Inflammatory macrophage treated with lipopolysaccharide for 1 hour (primary cell): ENCODE data around the gene CGNL1.

Experiments
- DNase-seq, 2 donors: peaks; one replicate each; pipeline ENCODE4 v3.0.0-alpha.2; 2020 to 2022

CGNL1 gene

GRCh38 chr15:57552678-57553334, 176.5 kb downstream of the CGNL1 start:
- no peak for DNase-seq

- DNase-seq, result no peak
These were observed 177.2 kb downstream of the CGNL1 start for GRCh38 chr15:57553526-57553925.

- no peak for DNase-seq
These were observed 177.9 kb downstream of the CGNL1 start for GRCh38 chr15:57554063-57554811.

GRCh38 chr15:57554812-57555179, 178.5 kb downstream of the CGNL1 start:
- DNase-seq, result no peak

GRCh38 chr15:57555270-57555669, 179.0 kb downstream of the CGNL1 start:
- DNase-seq, result no peak

GRCh38 chr15:57556040-57556439, 179.7 kb downstream of the CGNL1 start:
- no peak for DNase-seq

- DNase-seq, result no peak
These were observed 181.0 kb downstream of the CGNL1 start for GRCh38 chr15:57557267-57557666.

GRCh38 chr15:57557810-57558209, 181.5 kb downstream of the CGNL1 start:
- DNase-seq, result no peak

GRCh38 chr15:57559875-57560274, 183.6 kb downstream of the CGNL1 start:
- DNase-seq, result peak; percentile 37 to 92

- peak; percentile 53 to 83 for DNase-seq
These were observed 184.9 kb downstream of the CGNL1 start for GRCh38 chr15:57561041-57561711.

- no peak for DNase-seq
These were observed 186.0 kb downstream of the CGNL1 start for GRCh38 chr15:57562196-57562769.

GRCh38 chr15:57563416-57563815, 187.1 kb downstream of the CGNL1 start:
- no peak for DNase-seq

GRCh38 chr15:57565311-57565710, 189.0 kb downstream of the CGNL1 start:
- peak; percentile 42 to 44 for DNase-seq

- DNase-seq, result no peak
These were observed 190.5 kb downstream of the CGNL1 start for GRCh38 chr15:57566834-57567233.

GRCh38 chr15:57567891-57568290, 191.6 kb downstream of the CGNL1 start:
- DNase-seq, result no peak

- no peak for DNase-seq
These were observed 192.0 kb downstream of the CGNL1 start for GRCh38 chr15:57568299-57568698.

- DNase-seq, result no peak
These were observed 194.0 kb downstream of the CGNL1 start for GRCh38 chr15:57570340-57570739.

- DNase-seq, result no peak
These were observed 194.7 kb downstream of the CGNL1 start for GRCh38 chr15:57570994-57571393.

- DNase-seq, result no peak
These were observed 195.4 kb downstream of the CGNL1 start for GRCh38 chr15:57571725-57572124.

GRCh38 chr15:57572468-57572867, 196.2 kb downstream of the CGNL1 start:
- no peak for DNase-seq

- DNase-seq, result no peak
These were observed 196.8 kb downstream of the CGNL1 start for GRCh38 chr15:57573151-57573550.

GRCh38 chr15:57575363-57575762, 199.1 kb downstream of the CGNL1 start:
- DNase-seq, result no peak

GRCh38 chr15:57578288-57578900, 202.1 kb downstream of the CGNL1 start:
- no peak for DNase-seq
